Lower lobe of right lung (tissue), 2 donors: Measurements from ENCODE around the gene ATP2A1. TPM values are rescaled to one million over a fixed set of nuclear protein-coding genes. Genes with fewer than 3 reads are reported as not detected.
A peak's percentile ranks its signal among the peaks of the same experiment; 100 is the strongest.

ENCODE experiments used
- ATAC-seq, 2 donors: fragments of 200-7000 bp; cut with Tn5 transposase; one replicate each; pipeline ENCODE4 v1.9.1; 2020 to 2022; ENCODE audit warnings: mild to moderate bottlenecking in 2 of 2, moderate library complexity in 2 of 2
- DNase-seq: peaks from one replicate; pipeline ENCODE4 v3.0.0-alpha.2; 2020
- H3K27ac ChIP-seq: fragments of 200-600 bp; one replicate; pipeline ENCODE4 v1.8.0; 2022
- H3K27me3 ChIP-seq: fragments of 200-600 bp; one replicate; pipeline ENCODE4 v1.8.0; 2022; ENCODE audit warnings: low read depth
- H3K36me3 ChIP-seq: fragments of 200-600 bp; one replicate; pipeline ENCODE4 v1.8.0; 2022; ENCODE audit warnings: mild to moderate bottlenecking
- H3K4me1 ChIP-seq: fragments of 200-600 bp; one replicate; pipeline ENCODE4 v1.8.0; 2022
- H3K4me3 ChIP-seq: fragments of 200-600 bp; one replicate; pipeline ENCODE4 v1.8.0; 2022; ENCODE audit warnings: mild to moderate bottlenecking
- H3K9me3 ChIP-seq: fragments of 200-600 bp; one replicate; pipeline ENCODE4 v1.8.0; 2022
- CTCF ChIP-seq: fragments of 200-600 bp; IDR thresholded peaks from one replicate; pipeline ENCODE4 v1.8.0; 2022; ENCODE audit warnings: antibody characterized with exemption, mild to moderate bottlenecking
- intact Hi-C: fragments of 100-400 bp; cut with DNase I; formaldehyde crosslinking; loops from one replicate; pipeline ENCODE4 v1.11.0; 2022
- total RNA-seq: library from RNA; stranded (reverse); fragmentation: NEBNext Ultra II Directional; extraction: Animal tissue kit (Norgen Biotek cat#: 25700); gene quantifications from one replicate; pipeline ENCODE4 v1.2.1, GENCODE V29; 2021
- donor health status: DM: no; HTN: yes; CAD: no; lungs with severe emphysema.

ATP2A1 gene
- total RNA-seq, 1 donor from 2014 or later, result 0.38 TPM

- TF ChIP-seq CTCF, result no peak
- DNase-seq (no peak), ATAC-seq (no peak)
Observed at GRCh38 chr16:28901862-28902261, 23.6 kb downstream of the ATP2A1 start.

GRCh38 chr16:28902909-28903308 is 24.6 kb downstream of the ATP2A1 start:
- no peak for TF ChIP-seq CTCF
- H3K4me3 ChIP-seq, result no peak overlapping the region
- H3K27me3 ChIP-seq, result no peaks in the 10 kb centered on the region
- no peak overlapping the region for H3K27ac ChIP-seq
- ATAC-seq (peak in 1 of 2 donors; percentile 16), DNase-seq (no peak)
- H3K4me1 ChIP-seq, result no peaks in the 10 kb centered on the region
- H3K9me3 ChIP-seq, result no peaks in the 10 kb centered on the region
- intact Hi-C loops, result no loop called here
- H3K36me3 ChIP-seq, result peaks cover 34% of the 10 kb centered on the region

More at GRCh38 chr16:28901862-28902261, 23.6 kb downstream of the ATP2A1 start:
- Histone ChIP-seq H3K36me3 (peaks cover 26% of the 10 kb centered on the region), H3K4me1 (no peaks in the 10 kb centered on the region), H3K27me3 (no peaks in the 10 kb centered on the region), H3K4me3 (no peak overlapping the region), H3K27ac (no peak overlapping the region), H3K9me3 (no peaks in the 10 kb centered on the region)
- intact Hi-C loops, result no loop called here

GRCh38 chr16:28903344-28904042 is 25.2 kb downstream of the ATP2A1 start:
- no peaks in the 10 kb centered on the region for H3K9me3 ChIP-seq
- TF ChIP-seq CTCF, result no peak
- H3K27ac ChIP-seq, result no peak overlapping the region
- intact Hi-C loops, result no loop called here
- DNase-seq (no peak), ATAC-seq (peak in 1 of 2 donors; percentile 7)
- H3K4me3 ChIP-seq, result no peak overlapping the region
- no peaks in the 10 kb centered on the region for H3K27me3 ChIP-seq
- H3K36me3 ChIP-seq, result peaks cover 40% of the 10 kb centered on the region
- no peaks in the 10 kb centered on the region for H3K4me1 ChIP-seq

GRCh38 chr16:28904363-28904762 is 26.1 kb downstream of the ATP2A1 start:
- Histone ChIP-seq H3K27me3 (no peaks in the 10 kb centered on the region), H3K27ac (no peak overlapping the region), H3K4me3 (no peak overlapping the region), H3K36me3 (peaks cover 47% of the 10 kb centered on the region), H3K9me3 (no peaks in the 10 kb centered on the region), H3K4me1 (no peaks in the 10 kb centered on the region)
- DNase-seq (no peak), ATAC-seq (no peak)
- intact Hi-C loops, result no loop called here
- TF ChIP-seq CTCF, result no peak

- Histone ChIP-seq H3K4me3 (no peak overlapping the region), H3K36me3 (peaks cover 52% of the 10 kb centered on the region), H3K27me3 (no peaks in the 10 kb centered on the region), H3K4me1 (no peaks in the 10 kb centered on the region), H3K27ac (no peak overlapping the region), H3K9me3 (no peaks in the 10 kb centered on the region)
- intact Hi-C loops, result no loop called here
- ATAC-seq, result peak in 1 of 2 donors; percentile 6
- DNase-seq, result no peak
- no peak for TF ChIP-seq CTCF
Observed at GRCh38 chr16:28904828-28905227, 26.5 kb downstream of the ATP2A1 start.
